CD4-positive, alpha-beta T cell treated with Interleukin-1 beta for 1 hour (primary cell): ENCODE data around the gene ZNF229.
"Not testable (repeated sequence)": the region's sequence is repeated elsewhere in the genome, so short reads cannot be mapped to it uniquely, and the experiment has no call there.

Experiments
- DNase-seq, 2 donors: peaks; one replicate each; pipeline ENCODE4 v3.0.0-alpha.2; 2020 to 2022

Gene ZNF229

DNA sequence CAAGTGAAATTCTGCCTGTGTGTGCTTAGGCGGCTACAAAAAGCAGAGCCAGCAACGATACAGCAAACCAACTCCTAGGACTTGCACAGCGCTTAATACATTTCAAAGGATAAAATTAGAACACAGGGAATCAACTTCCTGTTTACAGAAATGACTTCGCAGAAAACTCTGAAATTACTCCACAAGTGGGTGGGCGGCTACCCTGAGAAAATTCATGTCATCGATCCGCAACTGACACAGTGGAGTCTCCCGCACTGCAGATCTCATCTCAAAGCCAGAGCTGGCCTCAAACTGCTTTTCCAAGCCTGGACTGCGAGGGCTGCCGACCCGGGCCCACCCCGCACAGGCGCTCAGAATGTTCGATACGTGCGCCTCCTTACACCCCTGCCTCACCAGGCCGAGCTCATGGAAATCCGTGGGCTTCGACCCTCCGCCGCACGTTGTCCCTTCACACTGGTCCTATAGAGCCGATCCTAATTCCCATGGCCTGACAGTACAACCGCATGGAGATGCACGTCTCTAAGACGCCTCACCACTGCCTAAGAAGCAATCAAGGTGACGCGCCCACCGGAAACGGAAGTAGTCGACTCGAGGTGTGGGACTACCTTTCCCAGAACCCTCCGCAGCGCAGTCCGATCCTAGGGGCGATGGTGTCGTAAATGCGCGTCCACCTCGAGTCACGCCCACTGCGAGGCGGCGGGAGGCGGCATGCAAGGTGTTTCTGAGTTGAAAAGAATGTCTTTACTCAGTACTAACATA is at the start of gene ZNF229:
Gene ZNF229 (minus strand): TSS at position 557 of the 759 bp plus-strand sequence. CDS start 5,625 bp downstream, outside the sequence.
- DNase-seq: peak; percentile 63 to 84

DNA sequence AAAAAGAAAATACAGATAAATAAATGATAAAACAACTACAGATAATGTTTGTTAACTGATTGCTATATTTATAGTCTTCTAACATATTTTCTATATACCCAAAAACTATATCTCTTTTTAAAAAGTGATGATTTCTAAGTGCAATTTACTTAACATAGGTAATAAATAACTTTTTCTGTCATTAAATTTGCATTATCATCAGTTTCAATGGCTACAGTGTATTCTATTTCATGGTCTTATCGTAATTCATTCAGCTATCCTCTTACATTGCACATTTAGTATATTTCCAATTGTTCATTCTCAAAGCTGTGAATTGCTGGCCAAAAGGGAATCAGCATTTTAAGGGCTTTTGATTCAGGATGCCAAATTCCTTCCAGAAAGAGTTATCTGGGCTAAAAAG is 48.4 kb upstream of the ZNF229 start:
- no peak for DNase-seq

DNA sequence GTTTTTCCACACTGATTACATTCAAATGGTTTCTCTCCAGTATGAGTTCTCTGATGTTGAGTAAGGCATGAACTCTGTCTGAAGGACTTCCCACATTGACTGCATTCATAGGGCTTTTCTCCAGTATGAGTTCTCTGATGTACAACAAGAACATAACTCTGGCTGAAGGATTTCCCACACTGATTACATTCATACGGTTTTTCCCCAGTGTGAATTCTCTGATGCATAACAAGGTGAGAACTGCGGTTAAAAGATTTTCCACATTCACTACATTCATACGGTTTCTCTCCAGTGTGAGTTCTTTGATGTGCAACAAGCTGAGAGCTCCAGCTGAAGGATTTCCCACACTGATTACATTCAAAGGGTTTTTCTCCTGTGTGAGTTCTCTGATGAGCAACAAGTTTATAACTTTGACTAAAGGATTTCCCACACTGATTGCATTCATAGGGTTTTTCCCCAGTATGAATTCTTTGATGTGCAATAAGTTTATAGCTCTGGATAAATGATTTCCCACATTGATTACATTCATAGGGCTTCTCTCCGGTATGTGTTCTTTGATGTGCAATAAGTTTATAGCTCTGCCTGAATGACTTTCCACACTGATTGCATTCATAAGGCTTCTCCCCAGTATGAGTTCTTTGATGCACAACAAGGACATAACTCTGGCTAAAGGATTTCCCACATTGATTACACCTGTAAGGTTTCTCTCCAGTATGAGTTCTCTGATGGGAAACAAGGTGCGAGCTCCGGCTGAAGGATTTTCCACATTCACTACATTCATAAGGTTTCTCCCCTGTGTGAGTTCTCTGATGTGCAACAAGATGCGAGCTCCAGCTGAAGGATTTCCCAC is 28.5 kb upstream of the ZNF229 start:
- DNase-seq: peak in 1 of 2 donors; percentile 14

DNA sequence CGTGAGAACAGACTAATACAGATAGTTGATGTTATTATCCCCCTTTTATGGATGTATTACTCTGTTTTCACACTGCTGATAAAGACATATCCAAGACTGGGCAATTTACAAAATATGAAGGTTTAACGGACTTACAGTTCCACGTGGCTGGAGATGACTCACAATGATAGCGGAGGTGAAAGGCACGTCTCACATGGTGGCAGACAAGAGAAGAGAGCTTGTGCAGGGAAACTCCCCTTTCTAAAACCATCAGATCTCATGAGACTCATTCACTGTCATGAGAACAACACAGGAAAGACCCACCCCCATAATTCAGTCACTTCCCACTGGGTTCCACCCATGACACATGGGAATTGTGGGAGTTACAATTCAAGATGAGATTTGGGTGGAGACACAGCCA is 20.5 kb upstream of the ZNF229 start:
- DNase-seq: not testable (repeated sequence)

DNA sequence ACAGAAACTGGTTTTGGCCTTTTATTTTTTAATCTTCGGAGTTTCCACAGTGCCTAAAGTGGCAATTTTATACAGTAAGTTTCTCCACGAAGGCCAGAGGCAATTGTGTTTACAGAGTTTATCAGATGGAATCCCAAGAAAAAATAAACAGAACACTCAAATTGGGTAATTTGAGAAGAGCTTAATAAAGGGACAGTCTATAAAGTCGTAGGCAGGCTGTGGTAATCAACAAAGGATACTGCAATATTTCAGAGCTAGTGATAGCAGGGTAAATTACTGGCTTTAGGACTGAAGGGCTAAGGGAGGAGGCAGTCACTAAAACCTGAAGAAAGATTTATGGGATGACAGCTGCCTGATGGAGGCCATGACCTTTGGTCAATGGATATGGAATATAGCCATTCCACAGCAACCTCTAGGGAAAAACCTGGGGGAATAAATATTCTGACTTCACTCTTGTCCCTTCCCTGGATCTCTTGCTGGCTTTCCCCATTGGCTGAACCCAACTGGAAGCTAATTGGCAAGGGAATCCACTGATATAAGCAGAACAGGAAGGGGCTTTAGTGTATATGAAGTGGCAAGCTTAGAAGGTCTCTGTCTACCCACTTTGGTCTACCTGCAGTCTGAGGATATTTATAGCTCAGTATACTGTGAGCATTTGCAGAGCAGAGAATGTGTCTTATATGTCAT is 14.5 kb upstream of the ZNF229 start:
- not testable (repeated sequence) for DNase-seq

DNA sequence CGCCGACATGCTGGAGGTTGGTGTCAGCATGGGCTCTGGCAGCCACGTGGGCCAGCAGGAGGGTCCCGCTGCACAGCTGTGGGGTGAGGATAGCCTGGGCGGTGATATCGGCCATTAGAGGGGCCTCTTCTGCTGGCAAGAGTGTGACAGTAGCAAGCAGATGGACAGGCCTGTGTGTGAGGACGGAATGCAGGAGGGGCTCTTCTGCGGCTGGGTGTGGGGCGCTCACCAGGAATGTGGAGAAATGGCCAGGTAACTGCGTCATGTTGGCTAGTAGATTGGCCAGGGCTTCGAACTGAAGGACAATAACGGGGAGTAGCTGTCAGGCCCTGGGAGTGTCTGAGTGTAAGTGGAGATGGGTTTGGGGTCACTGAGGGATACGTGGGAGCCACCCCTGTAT is 7.7 kb upstream of the ZNF229 start:
- DNase-seq: not testable (repeated sequence)

DNA sequence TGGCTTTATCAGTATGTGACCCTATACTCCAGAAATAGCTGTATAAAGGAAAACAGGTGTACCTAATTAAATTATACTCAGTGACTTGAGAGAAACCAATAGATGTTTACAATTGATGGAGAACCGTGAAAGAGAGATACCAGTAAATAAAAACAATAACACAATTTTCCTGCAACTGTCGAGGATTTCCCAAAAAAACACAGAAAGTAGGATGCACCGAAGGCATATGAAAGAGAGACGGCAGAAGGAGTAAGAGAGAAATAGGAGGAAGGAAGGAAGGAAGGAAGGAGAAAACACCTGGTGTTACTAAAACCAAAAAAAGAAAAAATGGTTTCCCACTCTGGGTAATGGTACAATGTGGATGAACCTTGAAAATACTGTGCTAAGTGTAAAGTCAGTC is 6.8 kb upstream of the ZNF229 start:
- no peak for DNase-seq

DNA sequence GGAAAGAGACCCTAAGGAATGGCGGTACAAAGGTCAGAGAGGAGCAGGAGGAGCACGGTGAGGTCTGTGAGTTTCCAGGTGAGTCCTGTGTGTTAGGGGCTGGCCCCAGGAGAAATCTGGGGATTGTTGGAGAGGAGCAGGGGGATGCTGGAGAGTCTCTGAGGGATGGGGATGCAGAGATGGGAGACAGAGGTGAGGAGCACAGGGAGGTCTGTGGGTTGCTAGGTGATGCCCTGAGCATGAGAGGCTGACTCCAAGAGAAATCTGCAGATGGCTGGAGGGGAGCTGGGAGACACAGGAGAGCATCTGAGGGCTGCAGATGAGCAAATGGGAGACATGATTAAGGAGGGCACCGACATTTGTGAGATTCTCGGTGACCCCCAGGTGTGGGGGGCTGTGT is 4.1 kb upstream of the ZNF229 start:
- DNase-seq: no peak

DNA sequence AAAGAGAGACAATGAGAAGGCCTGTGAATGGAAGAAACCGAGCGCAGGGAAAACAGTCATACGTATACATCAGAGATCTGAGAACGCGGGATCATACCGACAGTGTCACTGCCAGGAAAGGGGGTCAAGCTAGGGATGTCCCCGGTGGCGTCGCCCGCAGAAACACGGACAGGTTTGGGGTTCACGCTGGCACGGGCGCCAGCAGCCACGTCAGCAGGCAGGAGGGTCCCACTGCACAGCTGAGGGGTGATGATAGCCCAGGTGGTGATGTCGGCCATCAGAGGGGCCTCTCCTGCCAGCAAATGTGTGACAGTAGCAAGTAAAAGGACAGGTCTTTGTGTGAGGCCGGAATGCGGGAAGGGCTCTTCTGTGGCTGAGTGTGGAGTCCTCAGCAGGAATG is 3.4 kb upstream of the ZNF229 start:
- DNase-seq: no peak

DNA sequence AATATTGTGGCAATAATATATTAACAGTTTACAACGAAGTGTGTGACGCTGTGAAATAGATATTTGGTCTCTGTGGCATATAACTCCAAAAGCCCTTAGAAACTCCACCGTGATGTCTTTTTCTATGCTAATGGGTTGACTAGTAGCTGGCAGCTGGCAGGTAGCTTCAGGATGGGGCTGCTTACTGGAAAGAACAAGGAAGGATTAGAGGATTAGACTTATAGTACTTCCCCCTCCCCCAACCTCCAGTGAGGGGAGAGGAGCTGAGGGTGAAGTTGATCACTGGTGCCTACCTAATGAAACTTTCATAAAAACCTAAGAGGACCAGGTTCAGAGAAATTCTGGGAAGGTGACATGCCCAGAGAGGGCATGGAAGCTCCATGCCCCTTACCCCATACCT is 9.8 kb downstream of the ZNF229 start:
- no peak for DNase-seq

DNA sequence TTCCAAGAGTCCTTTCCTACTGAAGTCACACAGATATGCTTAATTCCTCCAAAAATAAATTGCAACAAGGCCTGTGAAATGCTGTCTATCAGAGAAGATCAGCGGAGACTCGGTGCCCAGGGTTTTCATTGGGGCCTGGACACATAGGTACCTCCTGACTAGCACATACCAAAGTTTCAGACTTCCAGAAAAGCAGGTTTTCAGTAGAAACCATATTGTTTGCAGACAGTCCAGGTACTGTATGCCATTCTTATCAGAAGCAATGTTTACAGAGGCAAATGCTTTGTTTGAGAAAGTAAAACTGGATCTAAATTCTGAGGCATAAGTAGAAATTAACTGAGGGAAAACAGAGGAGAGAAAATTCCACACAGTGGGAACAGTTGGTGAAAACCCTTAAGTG is 12.8 kb downstream of the ZNF229 start:
- no peak for DNase-seq

DNA sequence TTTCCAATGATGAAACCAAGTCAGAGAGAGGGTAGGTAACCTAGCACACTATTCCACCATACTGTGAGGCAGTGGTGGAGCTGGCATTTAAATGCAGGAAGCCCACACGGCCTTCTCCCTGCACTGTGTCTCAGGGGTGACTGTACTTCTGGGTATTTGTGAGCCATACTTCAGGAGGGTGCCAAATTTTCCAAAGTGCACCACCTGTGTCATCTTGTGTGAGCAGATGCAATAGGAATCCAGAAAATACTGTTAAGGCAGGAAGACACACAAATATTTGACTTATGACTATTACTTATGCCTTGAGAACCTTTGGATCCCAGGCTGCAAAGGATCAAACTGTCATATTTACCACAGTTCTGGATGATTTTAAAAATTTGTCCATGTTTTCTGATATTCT is 17.3 kb downstream of the ZNF229 start:
- no peak for DNase-seq

DNA sequence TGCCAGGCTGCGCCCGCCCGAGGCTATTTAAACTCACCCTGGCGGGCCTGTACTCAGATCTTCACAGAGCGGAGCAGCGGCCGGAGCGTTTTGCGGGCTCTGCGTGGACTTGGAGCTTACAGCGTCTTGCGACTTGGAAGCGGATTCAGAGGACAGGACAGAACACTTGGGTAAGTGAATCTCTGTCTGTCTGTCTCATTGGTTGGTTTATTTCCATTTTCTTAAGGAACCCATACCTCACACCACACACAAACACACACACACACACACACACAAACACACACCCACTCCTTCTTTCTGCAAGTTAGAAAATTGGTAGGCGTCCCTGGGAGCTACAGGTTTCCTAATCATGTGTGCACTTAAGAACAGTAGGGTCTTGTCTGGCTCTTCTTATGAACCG is 32.7 kb downstream of the ZNF229 start:
- DNase-seq: not testable (repeated sequence)

DNA sequence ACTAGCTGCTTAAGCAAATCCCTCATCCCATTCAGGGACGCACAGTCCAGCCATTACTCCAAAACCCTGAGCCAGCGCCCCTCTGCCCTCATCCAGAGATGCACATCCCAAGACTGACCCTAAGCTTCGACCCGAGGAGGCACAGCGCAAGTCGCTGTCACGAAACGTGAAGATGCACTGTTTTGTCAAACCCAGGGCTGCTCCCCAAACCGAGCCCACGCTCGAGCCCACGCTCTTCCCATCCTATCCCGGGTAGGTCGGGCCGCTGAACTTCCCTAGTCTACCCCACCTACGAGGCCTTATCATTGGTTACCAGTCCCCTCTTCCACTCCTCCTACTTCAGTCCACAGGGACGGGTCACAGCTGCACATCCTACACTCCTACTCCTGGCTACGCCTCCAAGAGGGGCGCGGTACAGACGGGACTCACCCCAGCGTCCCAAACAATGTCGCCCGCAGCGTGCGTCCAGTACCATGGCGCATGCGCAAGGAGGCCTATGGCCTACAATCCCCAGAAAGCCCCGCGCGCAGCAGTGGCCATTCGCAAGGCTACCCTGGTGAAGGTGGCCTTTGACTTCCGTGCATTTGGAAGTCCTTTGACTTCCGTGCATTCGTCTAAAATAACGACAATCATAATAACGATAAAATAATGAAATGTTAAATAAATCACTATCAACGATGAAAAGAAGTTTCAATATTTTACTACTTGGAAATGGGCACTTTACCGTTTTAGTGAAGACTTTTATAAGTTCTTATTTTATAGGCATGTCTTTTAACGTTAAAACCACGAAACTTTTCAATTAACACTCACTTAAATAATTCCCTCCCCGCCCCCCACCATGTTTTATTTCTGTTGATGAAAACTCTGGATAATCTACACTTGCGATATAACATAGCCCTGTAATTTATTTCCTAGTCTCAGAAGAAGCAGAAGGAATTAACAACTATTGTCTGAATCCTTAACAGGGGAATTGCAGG is 46.8 kb downstream of the ZNF229 start, which contains the start of gene ZNF285:
Gene ZNF285 (minus strand): TSS at position 470 of the 977 bp plus-strand sequence. CDS start 4,395 bp downstream, outside the sequence.
- DNase-seq: peak; percentile 77 to 87

DNA sequence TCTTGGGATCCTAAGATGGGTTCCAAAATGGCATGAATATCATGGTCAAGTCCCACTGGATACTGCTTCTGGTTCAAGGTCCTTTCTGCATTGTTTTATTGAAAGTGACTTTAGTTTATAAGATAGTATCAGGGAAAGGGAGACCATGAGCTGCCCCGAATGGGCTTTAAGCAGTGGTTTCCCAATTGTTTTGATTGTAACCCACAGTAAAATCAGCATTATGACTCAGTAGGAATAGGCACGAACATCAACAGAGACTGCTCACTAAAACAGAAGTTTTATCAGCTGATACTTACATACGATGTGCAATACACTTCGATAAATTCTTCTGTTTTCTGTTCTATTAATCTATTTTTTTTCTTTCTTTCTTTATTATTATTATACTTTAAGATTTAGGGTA is 59.0 kb downstream of the ZNF229 start:
- not testable (repeated sequence) for DNase-seq
